A549 treated with ZK216348 at 1 μM for 4 hours (cell line): ENCODE measurements around the gene FNDC5. TPM values are rescaled to one million over a fixed set of nuclear protein-coding genes. Genes with fewer than 3 reads are reported as not detected.

Experiments used
- total RNA-seq: library from RNA; stranded (reverse); fragments of 200-300 nt; extraction: Qiagen RNA extraction; gene quantifications from 5 replicates; pipeline ENCODE4 v1.2.3, GENCODE V29; 2022; ENCODE audit warnings: low read depth

The FNDC5 gene
- total RNA-seq = 0.23 to 1.1 TPM (median 0.39 TPM) in 5 replicates

GRCh38 chr1:32870615-32871363 is at the start of gene FNDC5:
Gene FNDC5, minus strand, starts transcription at chr1:32870912.

GRCh38 chr1:32900956-32901822 is 30.5 kb upstream of the FNDC5 start, which contains the start of gene TMEM54:
Gene TMEM54, minus strand, starts transcription at chr1:32901389. Its CDS starts 151 bp downstream, at chr1:32901238.

GRCh38 chr1:32886004-32886827 is 15.5 kb upstream of the FNDC5 start, which contains the start of gene HPCA:
Gene HPCA, plus strand, starts transcription at chr1:32886491. Its CDS starts 2,408 bp downstream, at chr1:32888899.

GRCh38 chr1:32817159-32817814 is 53.4 kb downstream of the FNDC5 start, which contains the start of the genes S100PBP and YARS1:
Gene S100PBP, plus strand, starts transcription at chr1:32817653. Its CDS starts 8,447 bp downstream, at chr1:32826100.
Gene YARS1, minus strand, starts transcription at chr1:32817358. Its CDS starts 114 bp downstream, at chr1:32817244.

Other genes starting within 250 kb of the FNDC5 start
- 35.6 to 68.4 TPM (median 36.5 TPM) in 5 replicates for gene ZBTB8OS, start 220.4 kb downstream of the FNDC5 start, total RNA-seq
- gene RBBP4, start 219.7 kb downstream of the FNDC5 start, total RNA-seq = 64.9 to 87.5 TPM (median 75.0 TPM) in 5 replicates
- 10.7 to 18.5 TPM (median 13.9 TPM) in 5 replicates for gene SYNC, start 168.1 kb downstream of the FNDC5 start, total RNA-seq
- gene YARS1, start 53.6 kb downstream of the FNDC5 start, total RNA-seq = 59.4 to 95.9 TPM (median 72.9 TPM) in 5 replicates
- 11.0 to 18.6 TPM (median 15.3 TPM) in 5 replicates for gene S100PBP, start 53.3 kb downstream of the FNDC5 start, total RNA-seq
- 0.25 to 0.42 TPM (median 0.33 TPM) in 5 replicates for gene HPCA, start 15.6 kb upstream of the FNDC5 start, total RNA-seq
- gene TMEM54, start 30.5 kb upstream of the FNDC5 start, total RNA-seq = 18.7 to 46.8 TPM (median 46.0 TPM) in 5 replicates
- 17.1 to 23.6 TPM (median 20.6 TPM) in 5 replicates for gene RNF19B, start 93.9 kb upstream of the FNDC5 start, total RNA-seq
- 138 to 155 TPM (median 152 TPM) in 5 replicates for gene AK2, start 166.0 kb upstream of the FNDC5 start, total RNA-seq
- 0.35 to 1.8 TPM (median 0.82 TPM) in 5 replicates for gene AZIN2, start 210.2 kb upstream of the FNDC5 start, total RNA-seq